Ovary (tissue), 9 donors: ENCODE results near the gene PLEKHH1. TPM values are rescaled to one million over a fixed set of nuclear protein-coding genes. Genes with fewer than 3 reads are reported as not detected.

Experiments used
- DNase-seq, 5 donors: peaks; one replicate each; pipeline ENCODE4 v3.0.0-alpha.2; 2019 to 2020
- H3K27ac ChIP-seq, 2 donors: fragments of 200-600 bp; one replicate each; pipeline versions ENCODE4 v1.5.1 to v1.8.0; 2019 to 2022
- H3K27me3 ChIP-seq: fragments of 200-600 bp; one replicate; pipeline ENCODE4 v1.8.0; 2022
- H3K36me3 ChIP-seq: fragments of 200-600 bp; sonication (generic); one replicate; pipeline ENCODE4 v1.5.1; 2019
- H3K4me1 ChIP-seq: one replicate; pipeline ENCODE4 v1.8.1; 2013; ENCODE audit warnings: mild to moderate bottlenecking, moderate library complexity; ENCODE audit not compliant: insufficient read depth
- H3K4me3 ChIP-seq: fragments of 200-600 bp; sonication (generic); one replicate; pipeline ENCODE4 v1.5.1; 2017
- H3K9me3 ChIP-seq, 2 donors: fragments of 200-600 bp in 1 of 2; sonication (generic) in 1 of 2; one replicate each; pipeline versions ENCODE4 v1.5.1 to v1.8.1; 2013 to 2019; ENCODE audit warnings: mild to moderate bottlenecking in 1 of 2, moderate library complexity in 1 of 2
- CTCF ChIP-seq, 3 donors: fragments of 450-650 bp in 2 of 3; fragments of 200-600 bp in 1 of 3; IDR thresholded peaks; one replicate each; pipeline versions ENCODE4 v1.5.1 to v1.8.0; 2016 to 2022; ENCODE audit warnings: antibody characterized with exemption in 3 of 3, mild to moderate bottlenecking in 1 of 3
- EP300 ChIP-seq: sonication (generic); formaldehyde crosslinking; IDR thresholded peaks from one replicate; pipeline ENCODE4 v1.6.1; 2017; ENCODE audit warnings: antibody characterized with exemption
- POLR2A ChIP-seq: fragments of 450-650 bp; IDR thresholded peaks from one replicate; pipeline ENCODE4 v1.6.1; 2017; ENCODE audit warnings: antibody characterized with exemption, mild to moderate bottlenecking, moderate library complexity
- WGBS, 3 donors: extraction: QIAGEN DNeasy Blood & Tissue Kit in 1 of 3; methylation state at CpG; one replicate each; pipeline versions ENCODE4 v1.1.5 to v1.1.7; 2013 to 2017; 5-methylcytosine and 5-hydroxymethylcytosine counted together
- intact Hi-C, 4 donors: fragments of 100-400 bp; cut with DNase I; formaldehyde crosslinking; loops; one replicate each; pipeline versions ENCODE4 v1.11.0 to v1.15.1; 2022 to 2023
- polyA plus RNA-seq, 2 donors: library from polyadenylated mRNA; stranded (reverse); fragments of 200-250 nt in 1 of 2; fragments of 350-450 nt in 1 of 2; fragmentation: Illumina TruSeq in 1 of 2; extraction: RNeasy Lipid Tissue Mini Kit (QIAGEN cat#74804) in 1 of 2; gene quantifications; one replicate each; pipeline ENCODE4 v1.2.3, GENCODE V29; 2013 to 2014
- total RNA-seq, 7 donors: library from RNA; depleted of rRNA in 2 of 7; stranded (reverse); fragments of >200 nt in 2 of 7; fragmentation: NEBNext Ultra II Directional in 3 of 7; extraction: Animal tissue kit (Norgen Biotek cat#: 25700) in 3 of 7; gene quantifications; one replicate each; pipeline versions ENCODE4 v1.1.0 to v1.2.4, GENCODE V29; 2016 to 2023
- donor health status: DM: no; HTN: no; CAD: no; lungs with moderate emphysema.
- donor health status: DM: no; HTN: no; CAD: no.
- donor health status: Bipolar disorder and iron deficiency.
- donor health status: DM: yes; HTN: yes; CAD: no.
- donor health status: DM: no; HTN: no; CAD: no.
- donor health status: DM: yes; HTN: yes; CAD: no.

Gene PLEKHH1
- total and polyA plus RNA-seq, 9 donors = 0.78 to 15.7 (median 3.9) TPM

- Histone ChIP-seq H3K4me1 (no peaks in the 10 kb centered on the region), H3K27ac (no peak overlapping the region), H3K27me3 (no peaks in the 10 kb centered on the region), H3K4me3 (no peak overlapping the region), H3K9me3 (no peaks in the 10 kb centered on the region), H3K36me3 (no peaks in the 10 kb centered on the region)
- no peak for DNase-seq
- WGBS, 3 donors = 30 to 34% (median 33%) methylated on average over 9 of the region's 9 CpGs
- intact Hi-C loops = no loop called here
- no peak for TF ChIP-seq CTCF (IDR thresholded peaks at IDR 0.05)
Measured at GRCh38 chr14:67491741-67492507, 41.2 kb upstream of the PLEKHH1 start.

GRCh38 chr14:67492538-67492937, 40.6 kb upstream of the PLEKHH1 start:
- H3K4me1 ChIP-seq = no peaks in the 10 kb centered on the region
- H3K27me3 ChIP-seq = no peaks in the 10 kb centered on the region
- DNase-seq = no peak
- 81 to 89% (median 85%) methylated on average over 3 of the region's 3 CpGs for WGBS, 3 donors
- H3K27ac ChIP-seq = no peak overlapping the region
- intact Hi-C loops = no loop called here
- no peaks in the 10 kb centered on the region for H3K36me3 ChIP-seq
- TF ChIP-seq EP300 (no peak), POLR2A (no peak), CTCF (IDR thresholded peaks at IDR 0.05) (no peak)
- H3K4me3 ChIP-seq = no peak overlapping the region
- H3K9me3 ChIP-seq = no peaks in the 10 kb centered on the region

DNA sequence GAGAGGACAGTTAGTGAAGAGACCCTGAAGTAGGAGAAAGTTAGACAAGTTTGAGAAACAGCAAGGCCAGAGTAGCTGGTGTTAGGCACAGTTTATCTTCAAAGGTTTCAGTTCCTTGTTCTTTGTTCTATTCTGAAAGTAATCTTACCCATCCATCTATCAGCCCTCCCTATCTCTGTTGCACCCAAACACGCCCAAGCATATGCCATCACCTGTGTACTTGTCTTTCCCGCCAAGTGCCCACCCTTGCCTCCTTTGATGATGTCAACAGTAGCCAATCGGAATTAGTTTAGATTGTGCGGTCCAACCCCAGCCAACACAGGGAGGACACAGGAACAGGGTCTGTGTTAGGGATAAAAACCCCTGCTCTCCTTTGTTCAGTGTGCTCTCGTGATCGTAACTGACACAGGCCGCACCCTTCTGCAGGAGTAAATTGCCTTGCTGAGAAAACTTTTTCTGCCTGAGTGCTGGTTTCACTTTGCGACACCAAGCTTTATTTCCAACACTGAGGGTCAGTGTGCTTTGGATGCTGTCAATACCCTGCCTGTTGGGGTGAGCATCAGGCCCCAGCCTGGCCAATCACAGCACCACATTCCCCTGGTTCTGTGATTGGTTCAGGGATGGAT, 39.9 kb upstream of the PLEKHH1 start:
- no peak overlapping the region for H3K27ac ChIP-seq
- DNase-seq = no peak
- no peak for TF ChIP-seq EP300
- TF ChIP-seq POLR2A = no peak
- no peak for TF ChIP-seq CTCF (IDR thresholded peaks at IDR 0.05)
- no peak overlapping the region for H3K4me3 ChIP-seq
- no peaks in the 10 kb centered on the region for H3K27me3 ChIP-seq
- no peaks in the 10 kb centered on the region for H3K4me1 ChIP-seq
- 94 to 95% (median 95%) methylated on average over 8 of the region's 8 CpGs for WGBS, 3 donors
- no peaks in the 10 kb centered on the region for H3K9me3 ChIP-seq
- intact Hi-C loops = no loop called here
- H3K36me3 ChIP-seq = no peaks in the 10 kb centered on the region

GRCh38 chr14:67495827-67496226, 37.3 kb upstream of the PLEKHH1 start:
- DNase-seq = no peak
- Histone ChIP-seq H3K4me1 (no peaks in the 10 kb centered on the region), H3K9me3 (no peaks in the 10 kb centered on the region), H3K36me3 (no peaks in the 10 kb centered on the region), H3K4me3 (no peak overlapping the region), H3K27me3 (no peaks in the 10 kb centered on the region), H3K27ac (no peak overlapping the region)
- 94 to 96% (median 94%) methylated on average over 1 of the region's 1 CpG for WGBS, 3 donors
- TF ChIP-seq CTCF (IDR thresholded peaks at IDR 0.05) = no peak
- TF ChIP-seq POLR2A = no peak
- no peak for TF ChIP-seq EP300
- intact Hi-C loops = no loop called here
